GM21423 (cell line): ENCODE data around the gene PXDC1.

Source experiments
- ATAC-seq: cut with Tn5 transposase; IDR thresholded peaks from one replicate; pipeline ENCODE4 v1.9.1; 2021; ENCODE audit warnings: mild to moderate bottlenecking, moderate library complexity; ENCODE audit not compliant: unreplicated experiment

PXDC1 gene

GRCh38 chr6:3719462-3720308 lies 31.8 kb downstream of the PXDC1 start:
- ATAC-seq, result no peak

- ATAC-seq, result no peak
Observed at GRCh38 chr6:3718407-3718806, 33.1 kb downstream of the PXDC1 start.

GRCh38 chr6:3715285-3715684 lies 36.2 kb downstream of the PXDC1 start:
- no peak for ATAC-seq

GRCh38 chr6:3714768-3715167 lies 36.7 kb downstream of the PXDC1 start:
- ATAC-seq, result no peak

GRCh38 chr6:3714111-3714510 lies 37.4 kb downstream of the PXDC1 start:
- ATAC-seq, result no peak

GRCh38 chr6:3712827-3713665 lies 38.5 kb downstream of the PXDC1 start:
- ATAC-seq, result no peak

- ATAC-seq, result no peak
Observed at GRCh38 chr6:3711776-3712175, 39.7 kb downstream of the PXDC1 start.

GRCh38 chr6:3710403-3710802 lies 41.1 kb downstream of the PXDC1 start:
- ATAC-seq, result no peak

GRCh38 chr6:3708540-3708939 lies 43.0 kb downstream of the PXDC1 start:
- no peak for ATAC-seq

GRCh38 chr6:3707751-3708412 lies 43.6 kb downstream of the PXDC1 start:
- ATAC-seq, result no peak

- no peak for ATAC-seq
Observed at GRCh38 chr6:3707024-3707423, 44.5 kb downstream of the PXDC1 start.

GRCh38 chr6:3706547-3706946 lies 45.0 kb downstream of the PXDC1 start:
- ATAC-seq, result no peak

GRCh38 chr6:3701631-3702030 lies 49.9 kb downstream of the PXDC1 start:
- ATAC-seq, result no peak

GRCh38 chr6:3699231-3699630 lies 52.3 kb downstream of the PXDC1 start:
- no peak for ATAC-seq

GRCh38 chr6:3698021-3698420 lies 53.5 kb downstream of the PXDC1 start:
- ATAC-seq, result no peak

GRCh38 chr6:3697609-3698008 lies 53.9 kb downstream of the PXDC1 start:
- no peak for ATAC-seq

GRCh38 chr6:3696525-3697088 lies 54.9 kb downstream of the PXDC1 start:
- no peak for ATAC-seq

- ATAC-seq, result no peak
Observed at GRCh38 chr6:3695065-3695817, 56.3 kb downstream of the PXDC1 start.

- no peak for ATAC-seq
Observed at GRCh38 chr6:3693831-3694230, 57.7 kb downstream of the PXDC1 start.

- no peak for ATAC-seq
Observed at GRCh38 chr6:3690506-3690905, 61.0 kb downstream of the PXDC1 start.
